Prostate gland (tissue), 2 donors: Measurements from ENCODE around the gene PAF1.

Source experiments
- CTCF ChIP-seq, 4 experiments: fragments of 200-600 bp in 2 of 4; fragments of 450-650 bp in 2 of 4; sonication (generic) in 2 of 4; IDR thresholded peaks; 1 replicate in 3 of 4; 2 replicates in 1 of 4; pipeline ENCODE4 v1.5.1; 2016 to 2019; ENCODE audit warnings: antibody characterized with exemption in 4 of 4, mild to moderate bottlenecking in 2 of 4, moderate library complexity in 2 of 4
- POLR2A ChIP-seq: fragments of 450-650 bp; IDR thresholded peaks from one replicate; pipeline ENCODE4 v1.6.1; 2016; ENCODE audit warnings: antibody characterized with exemption, mild to moderate bottlenecking
- POLR2AphosphoS5 ChIP-seq: sonication (generic); formaldehyde crosslinking; IDR thresholded peaks from one replicate; pipeline ENCODE4 v1.6.1; 2017; ENCODE audit warnings: antibody characterized with exemption

DNA sequence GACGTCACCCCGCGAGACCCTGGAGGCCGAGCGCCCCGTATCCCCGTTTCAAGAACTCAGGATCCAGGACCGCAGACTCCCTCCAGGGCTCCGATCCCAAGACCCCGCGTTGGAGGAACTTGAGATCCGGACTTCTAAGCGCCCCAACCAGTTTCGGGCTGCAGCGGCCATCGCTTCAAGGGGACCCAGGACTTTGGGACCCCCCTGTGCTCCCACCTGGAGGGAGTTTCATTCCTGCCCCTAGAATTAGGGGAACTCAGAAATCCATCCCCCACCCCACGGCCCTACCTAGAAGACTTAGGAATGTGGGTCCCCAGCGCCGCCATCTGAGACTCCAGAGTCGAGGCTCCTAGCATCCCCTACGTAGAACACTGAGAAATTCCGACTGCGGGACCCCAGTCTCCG lies 22.0 kb upstream of the PAF1 start:
- TF ChIP-seq CTCF (IDR thresholded peaks at IDR 0.05) (peak in 1 of 4 experiments; percentile 86), POLR2A (no peak), POLR2AphosphoS5 (no peak)
